ENCODE results near the gene LRRC8D. TPM values are rescaled to one million over a fixed set of nuclear protein-coding genes. Genes with fewer than 3 reads are reported as not detected.

LRRC8D gene
- total RNA-seq, 3 donors from 2014 or later, result 9.2 to 22.8 (median 11.7) TPM

DNA sequence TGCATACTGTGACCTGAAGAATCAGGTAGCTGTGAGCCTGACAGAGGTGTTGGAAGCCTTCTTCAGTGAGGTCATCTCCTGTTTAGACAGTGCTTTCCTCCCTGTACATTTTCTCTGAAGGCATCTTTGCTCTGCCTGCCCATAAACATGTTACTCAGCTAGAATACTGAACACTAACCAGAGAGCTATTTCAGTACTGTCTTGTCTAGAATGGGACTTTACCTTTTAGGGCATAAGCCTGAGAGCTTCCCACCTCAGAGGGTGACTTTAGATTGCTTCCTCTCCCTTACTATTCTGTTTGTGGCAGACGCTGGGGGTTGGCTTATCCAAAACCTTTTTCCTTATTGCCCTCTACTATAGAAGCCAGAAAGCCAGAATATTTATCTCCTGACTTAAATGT is 150.8 kb downstream of the LRRC8D start:
- Histone ChIP-seq H3K9me3 (no peaks in the 10 kb centered on the region), H3K4me1 (no peaks in the 10 kb centered on the region), H3K27ac (no peak overlapping the region), H3K36me3 (no peaks in the 10 kb centered on the region), H3K27me3 (no peaks in the 10 kb centered on the region), H3K4me3 (no peak overlapping the region)
- TF ChIP-seq POLR2AphosphoS5 (IDR thresholded peaks at IDR 0.05) (no peak), POLR2A (IDR thresholded peaks at IDR 0.05) (no peak)
- TF ChIP-seq, protein P1, sequence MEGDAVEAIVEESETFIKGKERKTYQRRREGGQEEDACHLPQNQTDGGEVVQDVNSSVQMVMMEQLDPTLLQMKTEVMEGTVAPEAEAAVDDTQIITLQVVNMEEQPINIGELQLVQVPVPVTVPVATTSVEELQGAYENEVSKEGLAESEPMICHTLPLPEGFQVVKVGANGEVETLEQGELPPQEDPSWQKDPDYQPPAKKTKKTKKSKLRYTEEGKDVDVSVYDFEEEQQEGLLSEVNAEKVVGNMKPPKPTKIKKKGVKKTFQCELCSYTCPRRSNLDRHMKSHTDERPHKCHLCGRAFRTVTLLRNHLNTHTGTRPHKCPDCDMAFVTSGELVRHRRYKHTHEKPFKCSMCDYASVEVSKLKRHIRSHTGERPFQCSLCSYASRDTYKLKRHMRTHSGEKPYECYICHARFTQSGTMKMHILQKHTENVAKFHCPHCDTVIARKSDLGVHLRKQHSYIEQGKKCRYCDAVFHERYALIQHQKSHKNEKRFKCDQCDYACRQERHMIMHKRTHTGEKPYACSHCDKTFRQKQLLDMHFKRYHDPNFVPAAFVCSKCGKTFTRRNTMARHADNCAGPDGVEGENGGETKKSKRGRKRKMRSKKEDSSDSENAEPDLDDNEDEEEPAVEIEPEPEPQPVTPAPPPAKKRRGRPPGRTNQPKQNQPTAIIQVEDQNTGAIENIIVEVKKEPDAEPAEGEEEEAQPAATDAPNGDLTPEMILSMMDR (IDR thresholded peaks at IDR 0.05), result no peak
- intact Hi-C loops (cut with DNase I; ENCODE audit: low total_unique reads), result no loop called here
- no peak for DNase-seq (ENCODE audit: low spot score in 2 of 2)

DNA sequence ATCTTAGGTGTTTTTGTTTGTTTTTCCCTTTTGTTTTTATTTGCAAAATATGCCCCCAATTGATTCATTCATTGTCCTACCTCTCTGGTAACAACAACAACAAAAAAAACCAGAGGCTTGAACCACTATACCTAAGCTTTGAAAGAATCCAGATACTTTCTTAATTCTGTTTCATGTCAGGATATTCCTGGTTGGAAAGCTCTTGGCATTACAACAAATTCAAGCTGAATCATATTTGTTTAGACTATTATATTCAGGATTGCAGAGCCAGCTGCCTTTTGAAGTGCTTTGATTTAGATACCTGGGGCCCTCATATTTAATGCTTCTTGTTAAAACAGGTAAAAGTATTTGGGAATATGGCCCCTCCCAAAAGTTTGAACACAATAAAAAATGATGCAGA is 151.2 kb downstream of the LRRC8D start:
- TF ChIP-seq, protein P1 (IDR thresholded peaks at IDR 0.05), result no peak
- TF ChIP-seq POLR2A (IDR thresholded peaks at IDR 0.05) (no peak), POLR2AphosphoS5 (IDR thresholded peaks at IDR 0.05) (no peak)
- no peaks in the 10 kb centered on the region for H3K9me3 ChIP-seq
- no peak overlapping the region for H3K4me3 ChIP-seq
- no peaks in the 10 kb centered on the region for H3K4me1 ChIP-seq
- no peaks in the 10 kb centered on the region for H3K36me3 ChIP-seq
- intact Hi-C loops (cut with DNase I; ENCODE audit: low total_unique reads), result no loop called here
- no peak for DNase-seq (ENCODE audit: low spot score in 2 of 2)
- H3K27me3 ChIP-seq, result no peaks in the 10 kb centered on the region
- H3K27ac ChIP-seq, result no peak overlapping the region

DNA sequence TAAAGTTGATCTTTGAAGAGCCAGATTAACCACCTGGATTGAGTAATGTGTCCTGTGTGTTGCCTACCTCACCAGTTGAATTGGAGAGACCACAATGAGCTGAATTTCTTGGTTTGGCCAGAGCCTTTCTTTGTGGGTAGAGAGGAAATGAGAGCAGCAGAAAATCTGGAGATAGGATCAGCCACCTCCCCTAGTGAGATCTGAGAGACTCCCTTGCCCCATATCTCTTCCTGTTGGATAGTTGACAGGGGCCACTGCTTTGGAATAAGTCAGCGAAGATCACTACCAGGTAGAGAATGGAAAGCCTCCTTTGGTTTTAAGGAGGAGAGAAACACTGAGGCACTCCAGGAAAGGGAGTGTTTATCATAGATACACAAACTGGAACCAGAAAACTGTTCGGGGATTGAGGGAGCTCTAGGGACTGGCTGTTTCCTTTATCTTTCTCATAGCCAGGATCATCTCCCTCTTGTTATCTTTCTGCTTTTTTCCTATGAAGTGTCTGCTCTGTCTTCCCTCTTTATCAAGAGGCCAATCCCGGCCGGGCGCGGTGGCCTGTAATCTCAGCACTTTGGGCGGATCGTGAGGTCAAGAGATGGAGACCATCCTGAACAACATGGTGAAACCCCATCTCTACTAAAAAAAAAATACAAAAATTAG is 152.8 kb downstream of the LRRC8D start:
- Histone ChIP-seq H3K36me3 (no peaks in the 10 kb centered on the region), H3K4me1 (no peaks in the 10 kb centered on the region), H3K27ac (no peak overlapping the region), H3K9me3 (no peaks in the 10 kb centered on the region), H3K27me3 (no peaks in the 10 kb centered on the region), H3K4me3 (no peak overlapping the region)
- no peak for DNase-seq (ENCODE audit: low spot score in 2 of 2)
- TF ChIP-seq POLR2A (IDR thresholded peaks at IDR 0.05) (no peak), POLR2AphosphoS5 (IDR thresholded peaks at IDR 0.05) (no peak)
- TF ChIP-seq, protein P1 (IDR thresholded peaks at IDR 0.05), result no peak
- intact Hi-C loops (cut with DNase I; ENCODE audit: low total_unique reads), result no loop called here

DNA sequence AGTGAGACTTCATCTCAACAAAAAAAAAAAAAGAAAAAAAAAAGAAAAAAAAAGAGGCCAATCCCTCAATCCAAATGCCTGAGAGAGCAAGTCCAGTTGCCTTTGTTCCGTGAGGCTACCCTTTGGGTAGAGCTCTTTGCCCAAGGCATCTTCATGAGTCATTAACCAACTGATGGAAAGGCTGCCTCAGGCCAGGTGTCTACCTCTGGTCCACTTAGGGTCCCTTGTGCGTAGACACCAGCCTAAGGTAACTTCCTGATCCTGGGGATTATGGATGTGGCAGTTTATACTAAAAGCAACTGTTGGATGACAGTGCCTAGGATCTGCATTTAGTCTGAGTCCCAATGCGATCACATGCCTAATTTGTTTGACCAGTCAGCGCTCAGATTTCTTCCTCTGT is 153.4 kb downstream of the LRRC8D start:
- H3K27me3 ChIP-seq, result no peaks in the 10 kb centered on the region
- TF ChIP-seq, protein P1 (IDR thresholded peaks at IDR 0.05), result no peak
- TF ChIP-seq POLR2A (IDR thresholded peaks at IDR 0.05) (no peak), POLR2AphosphoS5 (IDR thresholded peaks at IDR 0.05) (no peak)
- intact Hi-C loops (cut with DNase I; ENCODE audit: low total_unique reads), result no loop called here
- no peaks in the 10 kb centered on the region for H3K4me1 ChIP-seq
- no peaks in the 10 kb centered on the region for H3K36me3 ChIP-seq
- DNase-seq (ENCODE audit: low spot score in 2 of 2), result no peak
- H3K9me3 ChIP-seq, result no peaks in the 10 kb centered on the region
- H3K4me3 ChIP-seq, result no peak overlapping the region
- no peak overlapping the region for H3K27ac ChIP-seq

DNA sequence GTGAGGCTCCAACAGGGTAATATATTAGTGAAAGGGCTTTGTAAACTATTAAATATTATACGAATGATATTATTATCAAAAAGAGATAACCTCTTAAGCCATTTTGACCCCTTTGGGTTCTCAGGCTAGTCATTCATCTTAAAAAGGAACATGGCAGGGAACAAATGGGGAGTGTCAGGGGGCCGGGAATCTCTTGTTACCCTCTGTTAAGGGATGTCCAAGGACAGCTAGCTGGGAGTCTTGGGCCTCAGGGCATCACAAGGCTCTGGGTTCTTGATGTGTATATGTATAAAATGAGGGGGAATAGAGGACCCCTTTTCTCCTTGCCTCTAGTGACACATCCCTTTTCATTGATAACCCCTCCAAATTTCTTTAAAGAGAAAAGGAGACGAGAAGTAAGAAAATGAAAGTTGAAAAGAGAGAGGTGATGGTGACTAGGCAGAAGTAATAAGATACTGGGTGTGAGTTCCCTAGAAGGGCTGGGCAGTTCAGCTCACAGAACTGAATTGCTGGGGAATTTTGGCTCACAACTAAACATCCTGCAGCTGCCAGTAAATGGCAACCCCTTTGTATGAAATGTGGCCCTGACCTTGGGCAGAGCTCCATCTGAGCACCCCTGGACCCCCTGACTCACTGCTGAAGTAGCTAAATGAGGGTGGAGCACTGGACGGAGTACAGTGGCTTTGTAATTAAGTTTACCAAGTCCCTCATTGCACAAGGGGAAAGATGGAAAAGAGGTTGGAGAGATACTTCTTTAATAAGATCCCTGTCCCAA is 154.1 kb downstream of the LRRC8D start:
- Histone ChIP-seq H3K4me3 (no peak overlapping the region), H3K27ac (no peak overlapping the region), H3K4me1 (no peaks in the 10 kb centered on the region), H3K9me3 (no peaks in the 10 kb centered on the region), H3K36me3 (no peaks in the 10 kb centered on the region), H3K27me3 (no peaks in the 10 kb centered on the region)
- intact Hi-C loops (cut with DNase I; ENCODE audit: low total_unique reads), result no loop called here
- DNase-seq (ENCODE audit: low spot score in 2 of 2), result no peak
- no peak for TF ChIP-seq POLR2A (IDR thresholded peaks at IDR 0.05)

All from breast epithelium (tissue), 4 donors.